IMR-90 (cell line): ENCODE results near the gene LRIT2. TPM values are rescaled to one million over a fixed set of nuclear protein-coding genes. Genes with fewer than 3 reads are reported as not detected.

Experiments used
- ATAC-seq: fragments of 200-7000 bp; cut with Tn5 transposase; 2 replicates; pipeline ENCODE4 v1.9.1; 2020; ENCODE audit warnings: low read depth, mild to moderate bottlenecking, moderate library complexity
- BruUV-seq: library from RNA; stranded (reverse); fragments of 400-500 nt; replicated peaks from 2 replicates; lab custom pipeline; 2021; lab: Mats Ljungman, UMichigan
- CTCF ChIA-PET: fragments of 300-600 bp; formaldehyde crosslinking; extraction: SDS; loops from one replicate; lab custom pipeline; 2021; ENCODE audit warnings: antibody characterized with exemption; lab: Yijun Ruan, JAX
- POLR2A ChIA-PET: fragments of 300-600 bp; sonication (Branson Sonifier 250); formaldehyde crosslinking; loops from one replicate; lab custom pipeline; 2022; ENCODE audit warnings: antibody characterized with exemption; ENCODE audit not compliant: unreplicated experiment; lab: Charles Lee
- DNase-seq: peaks from one replicate; pipeline ENCODE4 v3.0.0; 2013
- H2AFZ ChIP-seq: replicated peaks from 2 replicates; pipeline ENCODE3; 2013; ENCODE audit warnings: low read length, mild to moderate bottlenecking; ENCODE audit not compliant: poor library complexity
- H2AK5ac ChIP-seq: 2 replicates; pipeline ENCODE4 v1.6.1; 2013; ENCODE audit warnings: low read depth, low read length, inconsistent platforms
- H2AK9ac ChIP-seq: replicated peaks from 2 replicates; pipeline ENCODE3; 2013; ENCODE audit warnings: mild to moderate bottlenecking, low read depth, low read length, moderate library complexity; ENCODE audit not compliant: poor library complexity
- H2BK120ac ChIP-seq: 2 replicates; pipeline ENCODE4 v1.6.1; 2013; ENCODE audit warnings: low read depth, low read length, inconsistent platforms
- H2BK15ac ChIP-seq: 3 replicates; pipeline ENCODE4 v1.6.1; 2013; ENCODE audit warnings: low read depth, low read length, inconsistent platforms
- H2BK20ac ChIP-seq: 2 replicates; pipeline ENCODE4 v1.6.1; 2013; ENCODE audit warnings: low read depth, mild to moderate bottlenecking, inconsistent platforms, low read length, moderate library complexity
- H2BK5ac ChIP-seq: 2 replicates; pipeline ENCODE4 v1.6.1; 2013; ENCODE audit warnings: mild to moderate bottlenecking, low read depth, low read length, inconsistent platforms; ENCODE audit not compliant: poor library complexity, severe bottlenecking
- H3K14ac ChIP-seq: replicated peaks from 2 replicates; pipeline ENCODE4 v1.6.1; 2013; ENCODE audit warnings: low read depth, low read length, inconsistent platforms
- H3K18ac ChIP-seq: 2 replicates; pipeline ENCODE4 v1.6.1; 2013; ENCODE audit warnings: low read depth, low read length, control low read depth
- H3K23ac ChIP-seq: 2 replicates; pipeline ENCODE4 v1.6.1; 2013; ENCODE audit warnings: low read depth, low read length, inconsistent platforms
- H3K27ac ChIP-seq: 2 replicates; pipeline ENCODE4 v1.5.1; 2013; ENCODE audit warnings: mild to moderate bottlenecking, control low read depth, low read length; ENCODE audit not compliant: insufficient read depth
- H3K27me3 ChIP-seq: 2 replicates; pipeline ENCODE4 v1.6.1; 2013; ENCODE audit warnings: low read length; ENCODE audit not compliant: control insufficient read depth, insufficient read depth
- H3K36me3 ChIP-seq: 2 replicates; pipeline ENCODE4 v1.6.1; 2013; ENCODE audit warnings: low read length, mixed read lengths; ENCODE audit not compliant: control insufficient read depth, insufficient read depth
- H3K4ac ChIP-seq: 2 replicates; pipeline ENCODE4 v1.6.1; 2013; ENCODE audit warnings: low read depth, low read length, inconsistent platforms
- H3K4me1 ChIP-seq: 2 replicates; pipeline ENCODE4 v1.6.1; 2013; ENCODE audit warnings: low read length, mixed read lengths; ENCODE audit not compliant: control insufficient read depth, insufficient read depth
- H3K4me2 ChIP-seq: 2 replicates; pipeline ENCODE4 v1.6.1; 2013; ENCODE audit warnings: low read depth, mild to moderate bottlenecking, control low read depth, low read length, moderate library complexity
- H3K4me3 ChIP-seq: 2 replicates; pipeline ENCODE4 v1.5.1; 2013; ENCODE audit warnings: low read depth, mild to moderate bottlenecking, control low read depth, low read length, moderate library complexity; ENCODE audit not compliant: insufficient read depth
- H3K56ac ChIP-seq: 2 replicates; pipeline ENCODE4 v1.6.1; 2013; ENCODE audit warnings: low read length, inconsistent platforms; ENCODE audit not compliant: insufficient read depth; ENCODE audit errors: extremely low read depth
- H3K79me1 ChIP-seq, 2 experiments: 2 replicates each; pipeline ENCODE4 v1.6.1; 2013; ENCODE audit warnings: low read length in 2 of 2, inconsistent platforms in 1 of 2, low read depth in 1 of 2
- H3K9ac ChIP-seq: 2 replicates; pipeline ENCODE4 v1.6.1; 2013; ENCODE audit warnings: low read depth, low read length, control low read depth
- H3K9me1 ChIP-seq: 2 replicates; pipeline ENCODE4 v1.6.1; 2013; ENCODE audit warnings: low read length, inconsistent platforms; ENCODE audit not compliant: insufficient read depth
- H3K9me3 ChIP-seq: 2 replicates; pipeline ENCODE4 v1.6.1; 2013; ENCODE audit warnings: low read length; ENCODE audit not compliant: control insufficient read depth, insufficient read depth
- H4K20me1 ChIP-seq: 2 replicates; pipeline ENCODE4 v1.6.1; 2013; ENCODE audit warnings: low read length, inconsistent platforms; ENCODE audit not compliant: insufficient read depth
- H4K5ac ChIP-seq: 2 replicates; pipeline ENCODE4 v1.6.1; 2013; ENCODE audit warnings: mild to moderate bottlenecking, low read depth, low read length, control low read depth
- H4K8ac ChIP-seq, 2 experiments: 2 replicates each; pipeline ENCODE4 v1.6.1; 2013; ENCODE audit warnings: low read depth in 2 of 2, low read length in 2 of 2, control low read depth in 1 of 2, inconsistent platforms in 1 of 2
- H4K91ac ChIP-seq: 2 replicates; pipeline ENCODE4 v1.6.1; 2013; ENCODE audit warnings: low read depth, low read length, inconsistent platforms; ENCODE audit not compliant: insufficient read depth
- MAFK ChIP-seq: IDR thresholded peaks from 2 replicates; pipeline ENCODE4 v1.6.1; 2012; ENCODE audit warnings: low read depth, low read length, improper control_type of control experiment
- POLR2A ChIP-seq: IDR thresholded peaks from 2 replicates; pipeline ENCODE4 v1.6.1; 2012; ENCODE audit warnings: mild to moderate bottlenecking, low read depth, low read length
- WGBS, 2 experiments: methylation state at CpG; one replicate each; pipeline versions ENCODE4 v1.1.5 to v1.1.7; 2013; ENCODE audit warnings: missing lambda C conversion rate in 2 of 2; ENCODE audit not compliant: insufficient read length in 1 of 2; ENCODE audit errors: extremely low coverage in 2 of 2; 5-methylcytosine and 5-hydroxymethylcytosine counted together
- dilution Hi-C: fragments of 300-500 bp; cut with HindIII; formaldehyde crosslinking; loops from one replicate; pipeline ENCODE4 v1.14.3; 2018; ENCODE audit warnings: low sequenced_read_pairs; ENCODE audit not compliant: unreplicated experiment
- in situ Hi-C: fragments of 300-500 bp; cut with MboI; formaldehyde crosslinking; loops from 3 replicates; pipeline ENCODE4 v1.14.3; 2019; ENCODE audit warnings: low sequenced_read_pairs, inconsistent platforms, mixed read lengths
- intact Hi-C: fragments of 100-400 bp; cut with micrococcal nuclease; formaldehyde crosslinking; loops from 2 replicates; pipeline ENCODE4 v1.10.0; 2022
- polyA plus RNA-seq, 3 experiments: library from polyadenylated mRNA; depleted of rRNA; stranded (reverse); fragments of >200 nt; gene quantifications; 2 replicates each; pipeline ENCODE4 v1.2.3, GENCODE V29; 2012; ENCODE audit warnings: low replicate concordance in 1 of 3
- total RNA-seq: library from RNA; depleted of rRNA; stranded (reverse); fragments of >200 nt; gene quantifications from 2 replicates; pipeline ENCODE4 v1.2.3, GENCODE V29; 2012

The LRIT2 gene
- total and polyA plus RNA-seq, 2 of the 4 experiments (the other 2 are of a cell fraction) = not detected

DNA sequence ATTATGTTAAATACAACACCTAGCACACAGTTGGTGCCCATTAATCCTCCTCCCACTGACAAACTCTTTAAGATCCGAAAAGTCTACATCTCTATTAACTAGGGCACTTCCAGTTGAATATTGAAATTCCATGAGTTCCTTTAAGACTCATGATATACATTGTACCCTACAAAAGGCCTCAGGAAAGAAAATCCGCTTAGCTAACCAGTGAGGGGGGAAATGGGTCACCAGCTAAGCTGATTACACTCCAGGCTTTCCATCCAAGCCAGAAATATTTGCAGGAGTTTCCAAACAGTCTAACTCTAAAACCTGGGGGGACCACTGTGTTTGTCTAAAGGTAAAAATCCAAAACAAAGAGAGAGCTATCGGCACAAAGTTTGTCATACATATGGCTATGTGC is 1.3 kb upstream of the LRIT2 start:
- Histone ChIP-seq H3K4me3 (no peak overlapping the region), H4K5ac (no peak overlapping the region), H3K9me1 (no peaks in the 10 kb centered on the region), H3K36me3 (no peaks in the 10 kb centered on the region), H3K27me3 (no peaks in the 10 kb centered on the region; the same call in 1 of the 2 replicates), H2BK15ac (no peak overlapping the region), H3K23ac (no peak overlapping the region), H3K79me1 (no peaks in the 10 kb centered on the region), H2AK5ac (no peak overlapping the region), H2AFZ (no peak overlapping the region), H3K4ac (no peak overlapping the region), H3K9me3 (no peaks in the 10 kb centered on the region), H2BK120ac (no peak overlapping the region), H2AK9ac (no peak overlapping the region), H3K4me1 (no peaks in the 10 kb centered on the region), H4K20me1 (no peaks in the 10 kb centered on the region), H3K18ac (no peak overlapping the region), H2BK20ac (no peak overlapping the region), H3K4me2 (no peak overlapping the region), H2BK5ac (no peak overlapping the region), H3K9ac (no peak overlapping the region), H4K91ac (no peak overlapping the region), H3K27ac (no peak overlapping the region), H3K14ac (no peak overlapping the region), H3K56ac (no peak overlapping the region), H4K8ac (no peak overlapping the region)
- WGBS, 2 experiments = no CpG with 5 or more reads among the region's 3 CpGs
- no peak for DNase-seq
- dilution Hi-C loops (no loop called here), intact Hi-C loops (no loop called here), in situ Hi-C loops (no loop called here)
- ChIA-PET POLR2A (no interaction called here), CTCF (no interaction called here)
- no peak for ATAC-seq
- TF ChIP-seq POLR2A (no peak), MAFK (no peak)
- BruUV-seq = no TSS peak
